Embryonic facial prominence (tissue), 1 donor: Measurements from ENCODE around the gene SCN3A.

Experiments
- DNase-seq: peaks from one replicate; pipeline ENCODE4 v3.0.0-alpha.2; 2016; ENCODE audit errors: extremely low spot score

SCN3A gene

DNA sequence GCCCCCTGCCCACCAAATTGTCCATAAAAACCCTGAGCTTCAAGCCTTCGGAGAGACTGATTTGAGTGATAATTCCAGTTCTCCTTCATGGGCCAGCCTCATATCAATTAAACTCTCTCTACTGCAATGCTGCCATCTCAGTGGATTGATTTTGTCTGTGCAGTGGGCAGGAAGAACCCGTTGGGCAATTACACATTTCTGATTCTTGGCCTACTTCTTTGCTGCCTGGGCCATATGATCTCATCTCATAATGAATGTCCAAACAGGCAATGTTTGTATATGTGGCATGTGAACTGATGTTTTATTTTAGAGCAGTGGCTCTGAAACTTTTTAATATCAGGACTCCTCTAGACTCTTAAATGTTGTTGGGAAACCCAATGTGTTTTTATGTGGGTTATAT, 147.3 kb downstream of the SCN3A start:
- no peak for DNase-seq

DNA sequence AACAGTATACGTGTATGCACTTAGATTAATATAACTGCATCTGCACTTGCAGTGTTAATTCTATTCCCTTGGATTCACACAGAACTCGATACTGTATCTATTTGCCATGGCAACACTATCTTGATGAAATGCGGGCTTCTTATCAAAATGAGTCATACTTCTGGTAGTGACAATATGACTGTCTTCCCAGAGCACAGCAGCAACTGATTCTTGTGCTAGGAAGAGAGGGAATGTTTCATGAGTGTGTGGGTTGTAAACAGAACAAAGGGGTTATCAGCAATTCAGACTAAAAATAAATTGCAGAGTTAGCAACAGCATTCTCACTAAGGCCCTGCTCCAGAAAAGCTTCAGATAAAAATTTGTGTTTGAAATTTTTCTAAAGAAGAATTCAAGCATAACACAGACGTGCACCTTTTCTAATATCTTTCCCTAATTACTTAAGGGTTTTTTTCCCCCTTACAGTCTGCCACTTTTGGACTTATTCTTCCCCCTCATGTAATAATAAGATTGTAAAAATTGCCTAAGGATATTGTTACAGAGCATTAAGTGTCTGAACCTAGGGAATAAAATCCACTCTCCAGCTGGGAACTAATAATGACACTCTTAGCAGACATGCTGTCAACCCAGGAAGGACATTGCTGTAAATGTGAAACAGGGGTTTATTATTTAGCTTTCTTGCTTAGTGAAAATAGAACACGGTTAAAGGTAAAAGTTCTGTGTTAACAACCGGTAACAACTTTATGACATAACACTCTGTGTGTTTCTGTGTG, 148.6 kb downstream of the SCN3A start:
- DNase-seq = no peak

DNA sequence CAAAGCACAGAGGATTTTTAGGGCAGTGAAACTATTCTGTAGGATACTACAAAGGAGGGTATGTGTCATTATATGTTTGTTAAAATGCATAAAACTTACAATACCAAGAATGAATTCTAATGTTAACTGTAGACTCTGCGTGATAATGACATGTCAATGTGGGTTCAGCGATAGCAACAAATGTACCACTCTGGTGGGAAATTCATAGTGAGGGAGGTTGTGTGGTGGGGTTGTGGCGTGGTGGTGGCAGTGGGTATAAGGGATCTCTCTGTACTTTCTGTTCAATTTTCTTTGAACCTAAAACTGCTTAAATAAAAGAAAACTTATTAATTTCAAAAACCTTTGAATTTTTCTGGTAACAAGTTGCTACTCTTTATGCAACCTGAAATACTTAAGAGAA, 149.2 kb downstream of the SCN3A start:
- no peak for DNase-seq

DNA sequence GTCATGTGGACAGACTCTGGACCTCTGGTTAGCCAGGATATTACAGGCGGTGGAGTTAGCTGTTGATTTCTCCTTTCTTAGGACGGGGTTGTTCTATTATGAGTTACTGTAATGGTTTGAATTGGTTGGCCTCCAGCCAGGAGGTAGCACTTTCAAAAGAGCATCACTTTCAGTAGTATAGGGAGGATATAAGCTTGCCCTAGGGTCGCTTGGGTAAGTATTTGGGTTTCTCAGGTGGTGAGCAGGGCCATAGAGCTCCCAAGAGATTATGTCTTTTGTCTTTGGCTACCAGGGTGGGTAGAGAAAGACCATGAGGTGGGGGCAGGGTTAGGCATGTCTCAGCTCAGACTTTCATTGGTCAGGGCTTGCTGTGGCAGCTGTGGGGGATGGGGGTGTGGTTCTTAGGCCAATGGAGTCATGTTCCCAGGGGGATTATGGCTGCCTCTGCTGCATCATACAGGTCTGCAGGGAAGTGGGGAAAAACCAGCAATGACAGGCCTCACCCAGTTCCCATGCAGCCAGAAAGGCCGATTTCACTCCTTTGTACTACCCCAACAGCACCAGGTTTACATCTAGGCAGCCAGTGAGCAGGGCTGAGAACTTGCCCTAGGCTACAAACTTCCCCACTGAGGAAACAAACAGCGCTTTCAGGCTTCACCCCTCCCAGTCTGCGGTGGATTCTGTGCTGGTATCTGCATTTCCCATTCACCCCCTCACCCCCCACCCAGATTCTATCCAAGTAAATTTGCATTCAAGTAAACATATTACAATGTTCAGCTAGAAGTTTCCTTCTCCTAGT, 159.1 kb downstream of the SCN3A start:
- DNase-seq = no peak
